ENCODE results near the gene EBPL. TPM values are rescaled to one million over a fixed set of nuclear protein-coding genes. Genes with fewer than 3 reads are reported as not detected.

The EBPL gene
- total and polyA plus RNA-seq, 11 donors, result 3.2 to 13.8 (median 5.8) TPM

DNA sequence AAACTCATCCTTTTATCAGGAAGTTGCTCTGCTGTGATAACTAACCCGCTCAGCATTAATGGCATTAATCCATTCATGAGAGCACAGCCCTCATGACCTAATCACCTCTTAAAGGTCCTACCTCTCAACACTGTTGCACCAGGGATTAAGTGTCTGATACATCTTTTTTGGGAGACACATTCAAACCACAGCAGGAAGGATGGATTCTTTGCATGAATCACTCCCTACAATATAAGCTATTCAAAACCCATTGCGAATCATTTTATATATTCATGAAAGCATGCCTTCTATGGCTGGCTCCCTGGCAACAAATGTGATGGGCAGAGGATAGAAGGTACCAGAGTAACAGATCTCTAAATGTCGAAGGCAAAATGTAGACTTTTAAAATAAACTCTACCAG lies 35.4 kb downstream of the EBPL start:
- intact Hi-C loops (cut with DNase I), result loop anchor here in 1 of 10 donors (10.0 kb wide), 1 partner anchor 189 kb away; no protein-coding TSS in a partner anchor
- Histone ChIP-seq H3K27ac (no peak overlapping the region), H3K4me1 (peaks cover 0 to 4% (median 0%) of the 10 kb centered on the region in 12 donors), H3K4me3 (no peak overlapping the region), H3K27me3 (no peaks in the 10 kb centered on the region), H3K9me3 (no peaks in the 10 kb centered on the region), H3K36me3 (peaks cover 0 to 9% (median 0%) of the 10 kb centered on the region in 9 donors)
- TF ChIP-seq CTCF (IDR thresholded peaks at IDR 0.05) (no peak), POLR2A (IDR thresholded peaks at IDR 0.05) (no peak)
- ATAC-seq (no peak), DNase-seq (no peak)
- 68 to 84% (median 81%) methylated on average over 3 of the region's 3 CpGs for WGBS, 4 donors

DNA sequence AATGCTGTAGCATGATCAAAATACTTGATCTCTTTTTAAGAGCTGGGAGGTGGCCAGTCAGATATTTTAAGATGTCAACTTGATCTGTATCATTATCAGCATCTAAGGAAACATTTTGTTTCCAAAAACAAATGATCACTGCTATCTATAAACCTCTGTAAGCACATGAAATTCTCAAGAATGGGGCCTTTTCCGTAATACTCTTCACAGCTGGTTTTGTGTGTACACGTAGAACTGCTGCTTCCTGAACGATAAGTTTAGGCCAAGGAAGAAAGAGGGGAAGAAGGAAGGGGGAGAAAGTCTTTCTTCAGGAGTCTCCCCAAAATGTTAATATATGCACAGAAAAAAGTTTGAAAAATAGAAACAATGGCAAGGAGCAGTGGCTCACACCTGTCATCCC lies 37.3 kb downstream of the EBPL start:
- DNase-seq (no peak), ATAC-seq (no peak)
- Histone ChIP-seq H3K27me3 (no peaks in the 10 kb centered on the region), H3K27ac (no peak overlapping the region), H3K9me3 (no peaks in the 10 kb centered on the region), H3K4me3 (no peak overlapping the region), H3K36me3 (no peaks in the 10 kb centered on the region), H3K4me1 (peaks cover 0 to 4% (median 0%) of the 10 kb centered on the region in 12 donors)
- TF ChIP-seq CTCF (IDR thresholded peaks at IDR 0.05) (no peak), POLR2A (IDR thresholded peaks at IDR 0.05) (no peak)
- intact Hi-C loops (cut with DNase I), result loop anchor here in 5 of 10 donors (5.0 to 10.0 kb wide), 2 partner anchors 191 to 193 kb away; no protein-coding TSS in a partner anchor
- WGBS, 4 donors, result 62 to 78% (median 69%) methylated on average over 3 of the region's 3 CpGs

- Histone ChIP-seq H3K4me1 (peaks cover 0 to 4% (median 0%) of the 10 kb centered on the region in 12 donors), H3K36me3 (no peaks in the 10 kb centered on the region), H3K9me3 (no peaks in the 10 kb centered on the region), H3K27me3 (no peaks in the 10 kb centered on the region), H3K27ac (no peak overlapping the region), H3K4me3 (no peak overlapping the region)
- intact Hi-C loops (cut with DNase I), result loop anchor here in 6 of 10 donors (2.0 to 10.0 kb wide), 3 partner anchors 191 to 195 kb away; no protein-coding TSS in a partner anchor
- no peak for DNase-seq
- TF ChIP-seq CTCF (IDR thresholded peaks at IDR 0.05), result no peak
- TF ChIP-seq POLR2A (IDR thresholded peaks at IDR 0.05), result no peak
- ATAC-seq, result no peak
These were observed 37.8 kb downstream of the EBPL start for GRCh38 chr13:49653478-49653877.

DNA sequence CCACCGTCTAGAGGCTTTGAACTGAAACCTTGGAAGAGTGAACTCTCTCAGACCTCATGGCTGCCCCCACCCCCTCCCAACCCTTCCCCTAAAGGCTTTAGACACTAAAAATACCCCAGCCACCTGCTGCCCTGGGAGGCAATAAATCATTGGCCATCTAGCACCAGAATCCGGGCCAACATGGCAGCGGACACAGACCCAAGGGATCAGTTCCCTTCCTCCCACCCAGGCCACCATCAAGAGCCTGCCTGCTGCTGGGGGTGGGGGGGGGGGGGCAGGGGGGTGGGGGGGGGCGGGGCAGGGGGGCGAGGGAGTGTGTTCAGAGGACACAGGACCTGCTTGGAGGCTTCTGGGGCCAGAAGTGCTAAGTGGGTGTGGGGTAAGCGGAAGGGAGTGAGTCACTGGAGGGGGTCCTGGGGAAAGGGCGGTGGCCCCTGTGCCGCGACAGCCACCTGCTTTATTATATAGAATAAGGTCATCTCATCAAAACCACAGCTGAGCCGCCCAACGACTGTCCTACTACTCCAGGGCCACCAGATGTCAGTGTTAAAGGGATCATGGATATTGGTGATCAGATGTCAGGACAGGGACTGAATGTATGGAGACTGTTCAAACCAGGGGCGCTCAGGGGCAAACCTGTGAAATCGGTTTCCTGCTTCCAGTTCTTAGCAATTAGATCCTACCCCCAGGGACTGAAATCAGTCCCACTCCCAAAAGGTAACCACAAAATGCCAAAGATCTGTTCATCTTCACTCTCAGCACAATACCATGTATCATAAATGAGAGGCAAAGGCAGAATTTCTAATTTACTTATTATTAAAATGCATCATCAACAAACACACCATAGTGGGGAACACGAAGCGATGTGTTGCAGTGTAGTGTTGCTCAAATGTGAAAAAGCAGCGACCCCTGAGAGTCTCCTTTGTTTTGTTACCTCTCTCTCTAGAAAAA lies 38.7 kb downstream of the EBPL start:
- intact Hi-C loops (cut with DNase I), result loop anchor here in 6 of 10 donors (2.0 to 10.0 kb wide), 3 partner anchors 192 to 196 kb away; no protein-coding TSS in a partner anchor
- no peak for DNase-seq

More for the DNA sequence above, 38.7 kb downstream of the EBPL start:
- H3K36me3 ChIP-seq, result no peaks in the 10 kb centered on the region
- peaks cover 0 to 4% (median 0%) of the 10 kb centered on the region in 12 donors for H3K4me1 ChIP-seq
- H3K4me3 ChIP-seq, result no peak overlapping the region
- no peaks in the 10 kb centered on the region for H3K9me3 ChIP-seq
- WGBS, 4 donors, result 49 to 65% (median 58%) methylated on average over 14 to 16 of the region's 16 CpGs
- peak; percentile 21 to 67 (median 62) for ATAC-seq
- H3K27me3 ChIP-seq, result no peaks in the 10 kb centered on the region
- TF ChIP-seq CTCF (IDR thresholded peaks at IDR 0.05) (peak in 11 of 12 donors; percentile 13 to 58 (median 47)), POLR2A (IDR thresholded peaks at IDR 0.05) (no peak)
- H3K27ac ChIP-seq, result no peak overlapping the region

Data from heart left ventricle (tissue), 16 donors.